GM19351 (cell line): ENCODE results near the gene MATCAP1.

Experiments used
- ATAC-seq: cut with Tn5 transposase; IDR thresholded peaks from one replicate; pipeline ENCODE4 v1.9.1; 2021; ENCODE audit warnings: mild to moderate bottlenecking, moderate library complexity; ENCODE audit not compliant: unreplicated experiment

Gene MATCAP1

DNA sequence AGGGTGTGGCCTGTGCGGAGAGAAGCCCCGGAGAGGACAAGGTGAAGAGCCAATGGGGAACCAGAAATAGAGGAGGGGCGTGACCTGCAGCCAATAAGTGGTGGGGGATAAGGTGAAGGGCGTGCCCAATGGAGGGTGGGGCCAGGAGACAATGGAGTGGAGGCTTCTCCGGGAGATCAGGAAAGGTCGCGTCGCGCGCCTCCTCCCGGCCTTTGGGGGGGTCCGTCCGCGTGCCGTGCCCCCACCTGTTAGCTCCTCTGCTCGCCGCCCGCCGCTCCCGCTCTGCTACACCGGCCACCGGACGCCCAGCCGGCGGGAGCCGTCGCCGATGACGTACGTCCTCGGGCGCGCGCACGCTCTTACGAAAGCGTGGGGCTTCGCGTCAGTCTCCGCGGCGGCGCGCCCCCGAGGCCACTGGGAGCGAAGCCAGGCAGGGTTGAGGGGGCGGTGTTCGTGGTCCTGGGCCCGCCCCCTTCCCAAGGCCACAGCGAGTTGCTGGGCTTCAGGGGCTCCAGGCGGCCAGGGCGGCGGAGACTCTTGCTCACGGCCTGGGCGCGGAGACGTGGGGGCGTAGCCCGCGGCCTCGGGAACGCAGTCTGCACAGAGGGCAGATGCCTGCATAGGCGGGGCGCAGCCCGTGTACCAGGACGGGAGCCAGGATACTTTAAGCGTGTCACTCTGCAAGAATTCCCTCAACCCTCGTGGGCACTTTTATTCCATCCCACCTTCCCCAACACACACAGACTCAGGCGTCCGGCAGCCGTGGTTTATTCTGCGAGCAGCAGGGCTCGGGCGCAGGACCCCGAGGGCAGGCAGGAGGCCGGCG is at the start of gene MATCAP1:
Gene MATCAP1, minus strand, starts transcription at position 337 of the 826 bp plus-strand sequence. CDS start 3,353 bp downstream, outside the sequence.
- peak; percentile 92 for ATAC-seq

DNA sequence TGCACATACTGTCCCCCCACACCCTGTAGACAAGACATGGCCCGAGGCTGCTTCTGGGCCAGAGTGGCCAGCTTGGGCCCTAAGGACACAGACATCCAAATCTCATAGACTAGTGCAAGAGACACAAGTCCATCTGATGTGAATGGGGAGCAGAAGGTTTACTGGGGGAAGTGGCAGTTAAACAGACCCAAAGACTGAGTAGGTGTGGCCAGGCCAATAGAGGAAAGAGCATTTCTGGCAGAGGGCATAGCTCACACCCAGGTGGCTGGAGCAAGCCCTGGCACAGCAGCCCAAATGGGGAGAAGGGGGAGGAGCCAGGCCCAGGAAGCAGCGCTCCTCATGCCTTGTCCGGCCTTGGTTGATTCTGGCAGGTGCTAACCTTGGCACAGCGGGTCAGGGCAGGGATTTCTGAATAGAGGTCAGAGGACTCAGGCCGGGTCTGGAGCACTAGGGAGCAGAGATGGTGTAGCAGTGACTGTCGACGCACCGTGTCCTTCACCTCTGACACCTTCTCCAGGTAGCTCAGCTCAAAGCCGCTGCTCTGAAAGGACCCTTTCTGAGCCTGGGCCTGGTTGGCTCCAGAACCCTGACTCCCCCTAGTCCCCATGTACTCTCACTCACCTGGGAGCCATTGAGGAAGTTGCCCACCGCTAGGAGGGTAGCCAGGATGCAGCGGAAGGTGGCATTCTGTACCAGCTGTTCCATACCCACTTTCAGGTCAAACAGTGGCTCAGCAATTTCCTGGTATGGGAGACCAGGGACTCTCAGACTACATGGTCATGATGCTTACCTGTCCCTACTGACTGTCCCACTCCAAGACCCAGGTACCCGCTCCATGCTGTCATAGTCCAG is 47.3 kb upstream of the MATCAP1 start:
- ATAC-seq, result no peak

DNA sequence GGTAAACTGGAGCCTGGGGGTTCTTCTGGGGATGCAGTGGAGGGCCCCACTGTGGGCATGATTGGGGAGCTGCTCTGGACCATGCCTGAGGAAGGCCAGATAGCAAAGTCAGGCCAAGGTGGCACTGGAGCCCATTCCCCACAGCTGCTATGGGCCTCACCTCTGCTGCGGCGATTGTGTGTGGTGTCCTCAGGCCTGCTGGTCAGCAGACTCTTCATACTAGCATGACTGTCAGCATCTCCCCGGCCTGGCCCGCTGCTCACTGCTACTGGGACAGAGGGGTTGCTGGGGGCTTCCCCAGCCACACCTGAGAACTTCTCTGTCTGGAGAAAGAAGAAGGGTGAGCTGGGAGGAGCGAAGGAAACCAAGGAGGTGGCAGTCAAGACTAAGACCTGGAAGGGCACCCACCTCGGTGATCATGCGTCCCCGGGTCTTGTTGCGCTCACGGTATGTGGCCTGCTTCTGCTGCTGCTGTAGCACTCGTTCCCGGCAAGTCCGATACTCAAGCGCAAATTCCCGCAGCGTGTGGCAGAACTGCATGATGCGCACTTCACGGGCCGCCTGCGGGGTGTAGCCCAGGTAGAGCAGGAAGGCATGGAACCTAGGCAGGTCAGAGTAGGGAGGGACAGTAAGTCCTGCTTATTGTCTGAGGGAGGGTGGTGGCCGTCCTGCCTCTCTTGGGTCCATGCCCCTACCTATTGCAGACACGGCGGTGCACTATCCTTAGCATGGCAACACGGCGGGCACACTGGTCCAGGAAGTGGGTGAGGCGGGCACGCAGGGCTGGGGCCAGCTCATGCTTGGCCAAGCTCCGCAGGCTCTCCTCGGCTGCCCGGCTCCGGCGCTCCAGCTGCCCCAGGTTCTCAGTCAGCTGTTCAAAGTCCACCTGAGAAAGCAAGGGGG is 46.4 kb upstream of the MATCAP1 start:
- no peak for ATAC-seq

DNA sequence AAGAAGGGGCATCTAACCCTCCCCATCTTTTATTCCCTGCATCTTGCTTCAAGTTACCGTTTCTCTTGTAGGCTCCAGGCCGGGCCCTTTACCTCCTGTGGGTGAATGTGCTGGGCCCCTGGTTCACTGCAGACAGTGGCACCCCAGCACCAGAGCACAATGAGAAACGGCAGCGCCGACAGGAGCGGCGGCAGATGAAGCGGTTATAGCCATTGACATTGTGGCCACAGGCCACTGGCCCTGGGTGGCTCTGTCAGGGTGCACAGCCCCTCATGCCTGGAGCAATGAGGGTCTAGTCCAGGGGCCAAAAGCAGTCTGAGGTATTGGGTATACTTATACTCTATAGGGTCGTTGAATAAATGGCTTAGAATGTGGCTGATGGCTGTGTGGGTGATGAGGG is 45.1 kb upstream of the MATCAP1 start:
- no peak for ATAC-seq

DNA sequence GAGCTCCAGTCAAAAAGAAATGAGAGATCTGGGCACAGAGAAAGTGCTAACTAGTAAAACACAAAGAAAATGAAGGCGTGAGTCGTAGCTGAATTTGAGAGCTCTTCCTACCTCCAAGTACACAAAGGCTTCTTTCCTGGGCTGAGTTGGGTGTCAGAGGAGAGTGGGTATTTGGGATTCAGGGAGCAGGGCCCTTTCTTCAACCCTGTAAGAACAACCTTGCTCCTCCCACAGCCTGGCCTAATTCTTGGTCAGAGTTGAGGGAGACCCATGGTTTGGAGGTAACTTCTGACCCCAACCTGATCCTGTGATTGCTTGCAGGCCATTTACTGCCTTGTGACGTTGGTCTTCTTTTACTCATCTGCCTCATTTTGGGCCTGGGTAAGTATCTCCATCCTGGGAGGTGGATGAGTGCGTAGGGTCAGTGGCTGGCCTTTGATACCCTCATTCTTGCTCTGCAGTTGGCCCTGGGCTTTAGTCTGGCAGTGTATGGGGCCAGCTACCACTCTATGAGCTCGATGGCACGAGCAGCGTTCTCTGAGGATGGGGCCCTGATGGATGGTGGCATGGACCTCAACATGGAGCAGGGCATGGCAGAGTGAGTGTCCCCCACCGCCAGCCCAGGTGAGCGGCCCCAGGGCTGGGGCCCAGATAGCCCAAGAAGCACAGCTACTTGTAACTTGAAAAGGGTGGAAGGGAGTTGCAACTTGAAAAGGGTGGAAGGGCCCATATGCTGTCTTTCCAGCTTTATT is 44.4 kb upstream of the MATCAP1 start:
- ATAC-seq, result no peak

DNA sequence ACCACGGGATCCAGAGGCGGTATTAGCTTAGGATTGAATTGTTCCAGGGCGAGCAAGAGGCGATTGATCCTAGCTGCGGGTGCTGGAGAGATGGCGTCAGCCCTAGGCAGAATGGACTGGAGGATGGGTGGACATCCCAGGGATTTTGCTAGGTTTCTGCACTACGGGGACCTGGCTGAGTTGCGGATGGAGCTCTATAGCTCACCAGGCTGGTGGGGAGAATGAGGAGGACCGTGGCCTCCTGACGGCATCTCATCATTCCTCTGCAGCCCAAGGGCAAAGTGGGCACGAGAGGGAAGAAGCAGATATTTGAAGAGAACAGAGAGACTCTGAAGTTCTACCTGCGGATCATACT is 43.8 kb upstream of the MATCAP1 start:
- ATAC-seq, result no peak

DNA sequence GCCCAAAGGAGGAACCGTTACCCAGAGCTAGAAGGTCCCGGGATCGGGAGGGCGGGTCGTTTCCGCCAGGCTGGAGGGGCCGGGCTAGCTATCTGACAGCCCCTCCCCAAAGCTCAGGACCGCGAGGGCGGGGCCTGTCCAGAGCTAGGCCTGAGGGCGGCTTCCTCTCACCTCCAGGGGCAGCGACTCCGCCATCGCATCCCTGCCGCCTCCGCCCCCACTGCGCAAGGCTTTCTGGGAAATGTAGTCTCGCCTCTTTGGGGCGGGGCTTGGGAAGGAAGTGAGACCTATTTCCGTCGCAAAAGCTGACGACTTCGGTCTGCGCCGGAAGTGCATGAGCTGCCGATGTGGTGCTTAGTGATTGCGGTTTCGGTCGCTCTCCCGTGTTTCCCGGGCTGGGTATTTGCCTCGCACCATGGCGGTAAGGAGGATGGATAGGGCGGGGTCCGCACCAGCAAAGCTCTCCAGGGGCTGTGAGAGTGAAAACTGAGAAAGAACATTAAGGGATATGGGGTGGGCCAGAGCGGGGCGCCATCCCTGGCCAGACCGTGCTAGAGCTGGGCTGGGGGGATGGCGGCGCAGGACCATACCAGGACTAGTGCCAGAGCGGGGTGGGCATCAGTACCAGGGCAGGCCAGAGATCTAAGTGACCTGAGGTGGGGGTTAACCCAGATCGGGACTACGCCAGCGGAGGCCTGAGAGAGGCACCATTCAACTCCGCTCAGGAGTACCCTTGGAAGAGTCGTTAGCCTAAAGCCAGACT is 43.2 kb upstream of the MATCAP1 start, which contains the start of gene TMEM208:
Gene TMEM208, plus strand, starts transcription at position 327 of the 763 bp plus-strand sequence. Its CDS starts 89 bp downstream, at position 416.
- peak; percentile 97 for ATAC-seq

DNA sequence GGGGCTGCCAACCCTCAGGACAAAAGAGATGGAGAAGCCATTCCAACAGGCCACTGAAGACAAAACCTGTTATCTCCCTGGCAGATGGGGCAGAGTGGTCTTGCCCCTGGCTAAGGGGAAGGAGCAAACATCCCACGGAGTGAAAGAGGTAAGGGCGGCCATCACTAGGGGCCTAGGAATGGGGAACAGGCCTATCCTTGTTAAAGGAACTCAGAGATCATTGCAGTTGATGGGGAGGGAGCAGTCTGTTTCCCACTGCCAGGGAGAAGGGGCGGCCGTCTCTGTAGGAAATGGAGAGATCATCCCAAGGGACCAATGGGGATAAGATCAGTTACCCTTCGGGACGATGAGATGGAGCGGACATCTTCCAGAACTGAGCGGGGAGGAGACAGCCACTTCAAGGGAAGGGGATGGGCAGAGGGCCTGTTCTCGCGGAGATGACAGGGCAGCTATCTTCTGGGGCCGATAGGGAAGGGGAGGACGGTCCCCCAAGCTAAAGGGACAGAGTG is 42.6 kb upstream of the MATCAP1 start:
- ATAC-seq, result no peak

DNA sequence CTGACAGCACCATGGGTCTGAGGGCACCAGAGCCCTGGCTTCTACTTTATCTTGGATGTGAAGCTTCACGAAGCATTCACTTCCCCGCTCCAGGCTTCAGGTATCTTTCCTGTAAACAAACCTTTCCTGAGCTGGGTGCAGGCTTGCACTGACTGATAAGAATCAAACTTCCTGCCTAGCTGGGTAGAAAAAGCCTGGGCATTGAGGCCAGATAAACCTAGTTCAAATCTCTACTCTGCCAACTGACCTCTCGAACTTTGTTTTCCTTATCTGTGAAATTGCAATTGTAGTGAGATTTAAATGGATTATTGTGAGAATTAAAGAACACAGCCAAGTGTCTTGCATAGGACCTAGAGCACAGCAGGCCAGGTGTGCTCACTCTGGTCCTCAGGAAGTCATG is 40.2 kb upstream of the MATCAP1 start:
- ATAC-seq, result no peak

DNA sequence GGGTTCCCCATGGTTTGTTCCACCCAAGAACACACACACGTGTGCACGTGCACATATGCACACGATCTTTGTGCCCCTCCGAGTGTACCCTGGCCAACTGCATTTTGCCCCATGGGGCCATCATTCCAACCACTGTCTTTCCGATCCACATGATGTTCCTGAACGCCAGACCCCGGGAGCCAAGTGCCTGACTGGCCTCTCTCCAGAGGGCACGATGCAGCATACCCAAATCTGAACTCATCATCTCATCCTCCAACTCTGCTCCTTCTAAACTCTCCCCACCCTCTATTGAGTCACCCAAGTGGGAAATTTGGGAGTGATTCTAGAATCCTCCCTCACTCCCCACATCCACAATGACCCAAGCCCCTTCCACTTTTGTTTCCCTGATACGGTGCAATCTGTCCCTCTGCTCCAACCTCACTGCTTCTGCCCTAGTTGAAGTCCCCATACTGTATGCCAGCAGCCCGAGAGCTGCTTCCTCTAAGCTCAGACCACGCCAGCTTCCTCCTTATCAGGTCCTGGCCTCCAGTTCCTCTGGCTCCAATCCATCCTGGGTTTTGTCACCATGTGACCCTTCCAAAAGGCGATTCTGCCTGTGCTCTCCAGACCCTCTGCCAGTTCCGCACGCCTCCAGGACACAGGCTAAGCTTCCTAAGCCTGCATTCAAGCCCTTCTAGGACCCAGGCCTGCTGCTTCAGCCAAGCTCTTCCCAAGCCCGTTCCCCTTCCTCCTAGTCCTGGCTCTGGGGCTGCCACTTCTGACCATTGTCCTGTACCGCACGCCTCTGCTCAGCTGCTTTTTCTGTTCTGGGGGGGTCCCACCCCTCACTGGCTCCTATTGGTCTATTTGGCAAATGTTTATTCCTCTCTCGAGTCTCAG is 33.1 kb upstream of the MATCAP1 start:
- no peak for ATAC-seq

DNA sequence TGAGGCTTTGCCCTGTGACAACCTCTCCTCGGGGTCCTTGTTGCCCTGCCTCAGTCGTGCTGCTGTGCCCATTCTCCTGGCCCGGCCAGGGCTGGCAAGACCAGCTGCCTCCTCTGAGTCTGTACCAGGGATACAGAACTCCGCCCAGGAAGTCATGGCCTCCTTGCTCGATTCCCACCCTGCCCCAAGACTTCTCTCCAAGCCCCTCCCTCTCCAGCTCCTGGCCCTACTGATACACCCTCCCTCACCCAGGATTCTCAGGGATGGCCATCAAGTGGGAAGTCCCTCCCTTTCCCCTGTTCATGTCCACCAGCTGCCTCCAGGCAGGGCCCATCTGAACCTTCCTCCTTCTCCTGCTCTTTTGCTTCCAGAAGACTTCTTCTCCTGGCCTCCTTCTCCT is 31.9 kb upstream of the MATCAP1 start:
- no peak for ATAC-seq

DNA sequence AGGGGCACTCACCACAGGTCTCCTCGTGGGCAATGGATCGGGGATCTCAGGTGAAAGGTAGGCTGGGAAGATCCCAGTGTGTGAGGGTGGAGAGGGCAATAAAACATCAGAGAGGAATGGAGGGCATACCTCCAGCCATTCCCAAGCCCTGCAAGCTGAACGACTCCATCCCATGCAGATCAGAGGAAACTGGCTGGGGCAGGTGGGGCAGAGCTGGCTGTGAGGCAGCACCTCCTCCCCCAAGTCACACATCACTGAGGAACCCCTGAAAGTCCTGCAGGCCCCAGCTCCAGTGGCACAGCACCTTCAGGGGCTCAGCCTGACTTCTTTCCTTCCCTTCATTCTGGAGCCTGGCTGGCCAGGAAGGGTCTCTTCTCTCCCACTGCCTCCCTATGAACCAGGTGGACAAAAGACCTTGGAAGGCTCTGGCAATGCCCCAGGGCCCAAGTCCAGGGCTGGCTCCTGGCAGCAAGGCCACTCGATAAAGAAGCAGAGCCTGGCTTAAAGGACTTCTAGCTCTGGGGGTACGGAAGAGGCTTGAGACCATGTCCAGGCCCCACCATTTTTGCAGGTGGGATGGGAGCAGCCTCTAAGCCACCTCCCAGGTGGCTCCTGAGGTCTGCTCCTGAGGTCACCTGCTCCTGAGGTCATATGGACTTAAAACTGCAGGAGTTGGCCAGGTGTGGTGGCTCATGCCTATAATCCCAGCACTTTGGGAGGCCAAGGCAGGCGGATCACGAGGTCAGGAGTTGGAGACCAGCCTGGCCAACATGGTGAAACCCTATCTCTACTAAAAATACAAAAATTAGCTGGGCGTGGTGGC is 29.6 kb upstream of the MATCAP1 start:
- ATAC-seq, result no peak

DNA sequence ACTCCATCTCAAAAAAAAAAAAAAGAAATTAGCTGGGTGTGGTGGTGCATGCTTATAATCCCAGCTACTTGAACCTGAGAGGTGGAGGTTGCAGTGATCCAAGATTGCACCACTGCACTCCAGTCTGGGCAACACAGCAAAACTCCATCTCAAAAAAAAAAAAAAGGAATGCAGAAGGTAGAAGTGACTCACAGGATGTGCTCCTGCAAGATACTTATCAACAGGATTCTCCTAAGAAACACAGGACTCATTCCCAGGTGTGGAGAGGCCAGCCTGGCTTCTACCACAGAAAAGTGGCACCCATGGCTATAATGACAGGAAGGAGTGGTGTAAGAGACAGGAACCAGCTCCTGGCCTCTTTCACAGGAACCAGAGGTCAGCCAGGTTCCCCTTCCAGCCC is 29.0 kb upstream of the MATCAP1 start:
- ATAC-seq, result no peak

DNA sequence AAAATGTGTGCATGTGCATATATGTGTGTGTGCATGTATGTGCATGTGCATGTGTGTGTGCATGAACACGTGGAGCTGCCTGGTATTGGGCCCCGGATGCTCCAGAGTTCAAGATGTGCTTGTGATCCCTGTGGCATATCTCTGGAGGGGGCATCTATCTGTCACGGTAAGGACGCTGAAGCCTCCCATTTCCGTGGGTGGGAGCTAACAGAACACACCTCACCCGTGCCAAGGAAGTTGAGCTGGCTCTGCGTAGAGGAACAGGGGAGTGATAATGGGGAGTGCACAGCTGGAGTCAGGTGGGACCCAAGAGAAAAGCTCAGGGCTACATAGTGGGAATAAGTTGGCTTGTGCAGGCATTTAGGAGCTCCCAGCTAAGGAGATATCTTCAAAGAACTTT is 27.9 kb upstream of the MATCAP1 start:
- ATAC-seq, result no peak

DNA sequence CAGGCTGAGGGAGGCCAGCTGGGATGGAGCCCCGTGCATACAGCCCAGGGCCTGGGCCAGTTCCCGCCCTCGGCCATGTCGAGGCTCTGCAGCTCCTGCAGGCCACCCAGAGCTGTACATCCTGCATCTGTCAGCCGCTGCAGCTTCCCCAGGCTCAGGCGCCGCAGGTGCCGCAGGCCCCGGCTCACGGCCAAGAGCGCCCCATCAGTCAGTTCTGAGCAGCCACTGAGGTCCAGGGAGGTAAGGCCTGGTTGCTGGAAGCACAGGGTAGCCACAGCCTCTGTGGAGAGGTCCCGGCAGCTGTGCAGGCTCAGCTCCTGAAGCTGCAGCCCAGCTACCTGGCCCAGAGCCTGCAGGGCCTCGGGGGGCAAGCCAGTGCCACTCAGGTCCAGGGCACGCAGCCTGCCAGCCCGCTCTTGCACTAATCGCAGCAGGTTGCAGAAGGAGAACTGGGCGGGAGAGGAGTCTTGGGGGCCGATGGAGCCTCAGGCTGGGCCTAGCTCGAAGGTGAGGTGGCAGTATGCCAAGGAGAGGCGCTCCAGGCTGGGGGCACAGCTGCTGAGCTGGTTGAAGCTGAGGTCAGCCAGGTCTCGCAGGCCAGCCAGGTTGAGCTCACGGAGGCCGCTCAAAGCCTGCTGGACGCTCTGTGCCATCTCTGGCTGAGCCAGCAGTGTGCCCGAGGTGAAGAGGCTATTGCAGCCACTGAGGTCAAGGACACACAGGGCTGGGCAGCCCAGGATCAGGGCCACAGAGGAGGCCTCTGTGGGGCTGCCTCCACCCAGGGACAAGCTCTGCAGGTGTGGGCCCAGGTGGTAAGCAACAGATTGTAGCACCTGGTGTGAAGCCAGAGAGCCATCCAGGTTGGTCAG is 26.5 kb upstream of the MATCAP1 start:
- ATAC-seq, result no peak

DNA sequence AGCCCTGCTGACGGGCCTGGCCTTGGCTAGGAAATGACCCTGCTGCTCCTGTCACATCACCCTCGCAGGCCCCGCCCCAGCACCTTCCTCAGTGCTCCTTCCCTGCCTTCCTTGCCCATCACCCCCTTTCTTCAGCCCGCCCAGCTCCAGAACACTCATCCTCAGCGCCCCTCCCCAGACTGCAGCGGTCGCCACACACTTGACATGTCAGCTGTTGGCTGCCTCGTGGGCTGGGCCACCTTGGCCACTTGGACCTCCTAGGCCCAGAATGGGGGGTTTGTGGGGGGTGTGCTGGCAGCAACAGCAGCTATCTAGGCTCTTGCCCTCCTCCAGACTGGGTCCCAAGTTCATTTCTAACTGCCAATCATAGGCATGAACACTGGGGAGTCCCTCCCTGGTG is 25.8 kb upstream of the MATCAP1 start:
- no peak for ATAC-seq
